ENCODE results near the gene TTLL5.

GRCh38 chr14:75969126-75969525 lies 308.1 kb downstream of the TTLL5 start:
- TF ChIP-seq CTCF (conservative IDR thresholded peaks at IDR 0.05; ENCODE audit: low read depth, low read length) (no peak), RCOR1 (IDR thresholded peaks at IDR 0.05; ENCODE audit: insufficient replicate concordance, low read length) (no peak), RFX5 (IDR thresholded peaks at IDR 0.05; ENCODE audit: low read depth, low read length) (no peak), USF2 (IDR thresholded peaks at IDR 0.05; ENCODE audit: low read depth, low read length) (no peak)
